ENCODE results near the gene TAF8.

Gene TAF8

DNA sequence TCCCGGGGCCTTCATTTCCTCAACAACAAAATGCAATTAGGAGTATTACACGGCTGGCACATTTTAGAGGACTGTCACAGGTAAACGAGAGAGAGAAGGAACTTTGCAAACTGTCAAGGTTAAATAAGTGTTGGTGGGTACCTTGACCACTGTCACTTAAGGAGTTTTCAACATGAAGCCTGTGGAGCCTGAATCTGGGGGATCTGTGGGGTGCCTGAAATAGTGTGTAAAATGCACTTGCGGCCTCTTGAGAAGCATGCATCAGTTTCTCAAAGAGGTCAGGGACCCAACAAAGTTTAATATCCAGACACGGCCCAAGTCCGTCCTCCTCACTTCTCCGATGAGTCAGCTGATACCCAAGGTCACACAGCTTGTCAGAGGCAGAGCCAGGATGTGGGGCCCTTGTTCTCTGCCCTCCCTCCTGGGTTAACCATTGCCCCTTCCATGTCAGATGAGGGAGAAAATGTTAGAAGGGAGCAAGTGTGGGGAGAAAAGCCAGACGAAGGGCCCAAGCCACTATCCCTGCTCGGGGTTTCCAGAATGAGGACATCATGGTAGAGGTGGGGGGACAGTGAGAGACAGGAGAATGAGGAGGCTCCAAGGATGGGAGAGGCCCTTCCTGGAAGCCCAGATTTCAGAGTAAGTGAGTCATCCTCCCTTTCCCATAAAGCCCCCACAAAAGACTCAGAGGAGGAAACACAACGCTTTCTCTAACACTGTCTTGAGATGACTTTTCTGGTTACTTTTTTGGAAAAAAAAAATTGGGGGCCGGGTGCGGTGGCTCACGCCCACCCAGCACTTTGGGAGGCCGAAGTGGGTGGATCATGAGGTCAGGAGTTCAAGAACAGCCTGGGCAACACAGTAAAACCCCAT is 49.9 kb downstream of the TAF8 start:
- no peak for DNase-seq

DNA sequence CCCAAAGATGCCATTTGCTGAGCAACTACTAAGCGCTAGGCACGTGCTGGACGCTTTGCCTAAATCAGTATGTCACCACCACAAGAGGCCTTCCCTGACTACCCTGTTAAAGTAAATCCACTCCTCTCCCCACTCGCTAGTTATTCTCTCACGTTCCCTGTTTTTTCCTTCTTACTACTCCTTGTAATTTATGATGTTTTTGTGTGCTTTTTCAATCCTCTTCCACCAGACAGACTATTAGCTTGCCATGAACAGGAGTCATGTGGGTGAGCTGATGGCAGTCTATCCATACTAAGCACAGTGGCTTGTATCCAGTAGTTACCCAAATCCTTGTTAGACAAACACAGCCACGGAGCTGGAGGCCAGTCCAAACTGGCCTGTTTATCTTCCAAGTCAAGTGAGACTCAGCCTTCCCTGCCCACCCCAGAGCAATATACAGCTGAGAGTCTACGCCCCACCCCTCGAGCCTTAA is 50.9 kb downstream of the TAF8 start:
- no peak for DNase-seq

GRCh38 chr6:42103216-42103615 is 52.9 kb downstream of the TAF8 start:
- DNase-seq, result no peak

DNA sequence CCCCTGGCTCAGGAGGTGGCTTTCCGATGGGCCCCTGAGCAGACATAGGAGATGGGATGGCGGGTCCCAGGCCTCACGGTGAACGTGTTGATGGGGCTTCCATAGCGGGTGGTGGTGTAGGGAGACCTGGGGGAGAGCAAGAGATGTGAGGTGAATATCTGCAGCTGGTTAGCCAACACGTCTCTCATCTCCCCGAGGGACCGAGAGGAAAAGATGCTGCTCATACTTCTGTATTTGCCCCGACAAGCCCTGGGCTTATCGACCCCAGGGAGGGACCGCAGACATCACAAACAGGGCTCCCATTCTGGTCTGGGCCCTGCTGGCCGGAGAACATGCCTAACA is 53.4 kb downstream of the TAF8 start:
- no peak for DNase-seq

DNA sequence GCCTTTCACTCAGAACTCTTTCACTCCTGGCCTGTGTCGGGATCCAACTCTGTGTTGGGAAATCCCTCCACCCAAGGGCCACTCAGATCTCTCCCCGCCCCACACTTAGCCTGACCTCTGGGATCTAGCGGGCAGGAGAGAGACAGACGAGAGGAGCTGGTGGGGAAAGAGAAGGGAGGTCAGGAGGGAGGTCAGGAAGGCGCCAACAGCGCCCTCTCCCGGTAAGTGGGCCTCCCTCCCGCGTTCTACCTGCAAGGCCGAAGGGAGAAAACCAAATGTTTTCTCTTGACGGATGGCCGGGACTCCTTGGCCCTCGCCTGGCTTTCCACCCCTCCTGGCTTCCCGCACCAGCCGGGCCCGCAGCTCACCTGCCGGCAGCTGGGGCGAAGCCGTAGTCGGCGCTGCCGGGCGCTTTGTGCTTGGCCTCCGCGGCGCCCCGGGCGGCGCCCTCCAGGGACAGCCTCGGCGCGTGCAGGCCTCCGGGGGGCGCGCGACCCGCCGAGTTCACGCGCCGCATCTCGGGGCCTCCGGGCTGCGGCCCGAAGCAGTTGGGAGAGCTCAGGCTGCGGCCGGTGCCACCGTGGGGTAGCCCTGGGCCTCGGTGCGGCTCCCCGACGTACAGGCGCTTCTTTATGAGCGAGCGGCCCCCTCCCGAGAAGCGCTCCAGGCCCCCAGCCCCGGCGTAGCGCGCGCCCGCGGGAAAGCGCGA is 53.9 kb downstream of the TAF8 start:
- peak; percentile 67 for DNase-seq

DNA sequence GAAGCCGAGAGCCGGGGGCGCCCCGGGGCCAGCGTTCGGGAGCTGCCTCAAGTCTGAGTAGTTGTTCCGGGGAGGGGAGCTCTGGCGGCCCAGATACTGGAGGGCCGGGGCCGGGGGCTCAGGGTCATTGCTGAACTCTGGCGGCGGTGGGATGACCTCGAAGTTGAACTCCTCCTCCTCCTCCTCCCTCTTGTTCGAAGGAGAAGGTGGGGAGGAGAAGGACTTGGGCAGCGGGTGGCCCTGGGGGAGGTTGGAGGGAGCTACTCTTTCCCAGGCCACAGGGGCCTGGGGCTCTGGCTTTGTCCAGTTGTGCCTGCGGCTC is 54.4 kb downstream of the TAF8 start:
- DNase-seq, result no peak

DNA sequence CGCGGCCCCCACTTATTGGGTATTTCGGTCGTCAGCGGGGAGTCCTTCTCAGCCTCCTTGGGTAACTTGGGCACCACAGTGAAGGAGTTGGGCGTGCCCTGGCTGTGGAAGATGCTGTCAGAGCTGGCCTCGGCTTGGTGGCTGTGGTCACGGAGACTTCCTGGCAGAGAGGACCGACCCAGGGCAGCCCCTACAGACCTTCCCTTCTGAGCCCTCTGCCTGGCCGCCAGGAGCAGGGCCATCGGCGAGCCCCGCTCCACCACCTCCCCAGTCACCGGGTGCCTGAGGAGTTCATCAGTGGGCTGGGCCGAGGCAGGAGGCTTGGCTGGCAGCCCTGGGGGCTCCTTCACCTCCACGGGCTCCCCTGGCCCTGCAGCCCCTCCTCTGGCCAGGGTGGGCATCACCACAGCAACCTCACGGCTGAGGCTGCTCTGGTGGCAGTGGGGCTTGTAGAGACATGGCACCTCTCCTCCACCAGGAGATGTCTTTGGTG is 54.9 kb downstream of the TAF8 start:
- DNase-seq, result no peak

- no peak for DNase-seq
Observed at GRCh38 chr6:42105709-42106108, 55.4 kb downstream of the TAF8 start.

GRCh38 chr6:42106112-42107023 is 56.0 kb downstream of the TAF8 start:
- DNase-seq, result no peak

GRCh38 chr6:42108071-42108470 is 57.7 kb downstream of the TAF8 start:
- DNase-seq, result no peak

- no peak for DNase-seq
Observed at GRCh38 chr6:42110683-42111082, 60.4 kb downstream of the TAF8 start.

- no peak for DNase-seq
Observed at GRCh38 chr6:42112351-42112750, 62.0 kb downstream of the TAF8 start.

- DNase-seq, result no peak
Observed at GRCh38 chr6:42113936-42114636, 63.8 kb downstream of the TAF8 start.

DNA sequence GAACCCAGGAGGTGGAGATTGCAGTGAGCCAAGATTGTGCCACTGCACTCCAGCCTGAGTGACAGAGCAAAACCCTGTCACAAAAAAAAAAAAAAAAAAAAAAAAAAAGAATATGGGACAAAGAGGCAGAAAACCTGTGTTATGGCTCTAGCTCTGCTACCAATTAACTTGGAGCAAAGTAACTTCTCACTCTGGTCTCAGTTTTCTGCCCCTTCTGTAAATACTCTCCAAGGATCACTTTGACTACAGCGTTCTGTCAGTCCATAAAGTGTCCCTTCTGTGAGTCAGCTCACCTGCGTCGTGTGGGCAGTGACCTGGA is 67.5 kb downstream of the TAF8 start:
- DNase-seq, result no peak

- peak; percentile 49 for DNase-seq
Observed at GRCh38 chr6:42118162-42119001, 68.1 kb downstream of the TAF8 start.

- no peak for DNase-seq
Observed at GRCh38 chr6:42120895-42121865, 70.9 kb downstream of the TAF8 start.

DNA sequence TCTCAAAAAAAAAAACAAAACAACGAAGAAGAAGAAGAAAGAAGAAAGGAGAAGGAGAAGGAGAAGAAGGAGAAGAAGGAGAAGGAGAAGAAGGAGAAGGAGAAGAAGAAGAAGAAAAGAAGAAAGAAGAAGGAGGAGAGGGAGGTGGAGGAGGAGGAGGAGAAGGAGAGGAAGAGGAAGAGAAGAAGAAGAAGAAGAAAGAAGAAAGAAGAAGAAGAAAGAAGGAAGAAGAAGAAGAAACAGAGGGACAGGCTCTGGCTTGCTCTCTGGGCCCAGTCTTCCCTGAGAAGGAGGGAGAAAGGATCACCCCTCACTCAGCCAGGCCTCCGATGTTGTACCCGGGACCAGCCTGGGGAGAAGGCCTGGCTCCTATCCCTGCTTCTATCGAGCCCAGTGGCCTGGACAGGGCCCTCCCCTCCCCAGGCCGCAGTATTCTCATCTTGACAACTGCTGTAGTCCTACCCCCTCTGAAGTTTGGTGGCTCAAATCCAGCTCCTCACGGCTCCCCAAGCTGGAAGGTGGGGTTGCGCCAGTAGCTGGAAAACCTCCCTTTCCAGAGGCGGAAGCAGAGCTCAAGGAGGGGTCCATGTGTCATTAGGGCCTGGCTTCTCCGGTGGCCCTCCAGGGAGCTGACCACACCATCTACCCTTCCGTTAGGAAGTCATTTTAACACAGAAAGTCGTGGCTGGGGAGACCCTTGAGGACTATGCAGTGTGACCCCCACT is 73.2 kb downstream of the TAF8 start:
- DNase-seq, result no peak

- DNase-seq, result no peak
Observed at GRCh38 chr6:42124223-42124836, 74.0 kb downstream of the TAF8 start.

DNA sequence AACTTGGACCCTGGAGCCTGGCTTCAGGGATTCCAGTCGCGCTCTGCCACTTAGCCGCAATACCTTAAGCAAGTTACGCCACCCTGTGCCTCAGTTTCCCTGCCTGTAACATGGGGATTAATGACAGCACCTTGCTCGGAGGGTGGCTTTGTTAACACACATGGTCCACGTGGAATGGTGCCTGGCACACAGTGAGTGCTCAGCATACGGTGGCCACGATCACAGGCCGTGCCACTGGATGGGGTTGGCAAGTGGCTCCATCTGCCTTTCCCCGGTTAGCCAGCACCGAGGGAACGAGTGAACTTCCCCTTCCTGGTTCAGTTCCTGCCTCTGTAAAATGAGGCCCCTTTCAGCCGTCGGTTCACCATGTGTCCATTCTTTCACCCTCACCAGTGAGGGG is 74.9 kb downstream of the TAF8 start:
- DNase-seq, result no peak

All from right hindlimb (tissue), 1 donor.